GM12891 (cell line): ENCODE measurements around the gene ICAM3.

Experiments
- PAX5 ChIP-seq: IDR thresholded peaks from 2 replicates; pipeline ENCODE4 v1.6.1; 2011; ENCODE audit warnings: low read length, moderate library complexity, mild to moderate bottlenecking; ENCODE audit not compliant: insufficient read depth, severe bottlenecking
- POLR2A ChIP-seq: IDR thresholded peaks from 2 replicates; pipeline ENCODE4 v1.6.1; 2011; ENCODE audit warnings: low read depth, low read length, control low read depth
- POLR2AphosphoS5 ChIP-seq: IDR thresholded peaks from 2 replicates; pipeline ENCODE4 v1.6.1; 2011; ENCODE audit warnings: low read depth, low read length, control low read depth
- TAF1 ChIP-seq: IDR thresholded peaks from 2 replicates; pipeline ENCODE4 v1.6.1; 2011; ENCODE audit warnings: low read depth, low read length, control low read depth

GRCh38 chr19:10325732-10326131 is 13.7 kb downstream of the ICAM3 start:
- TF ChIP-seq POLR2AphosphoS5 (no peak), POLR2A (no peak), TAF1 (no peak), PAX5 (no peak)
